ENCODE data around the gene SDHC. TPM values are rescaled to one million over a fixed set of nuclear protein-coding genes. Genes with fewer than 3 reads are reported as not detected.

Gene SDHC, protein sequence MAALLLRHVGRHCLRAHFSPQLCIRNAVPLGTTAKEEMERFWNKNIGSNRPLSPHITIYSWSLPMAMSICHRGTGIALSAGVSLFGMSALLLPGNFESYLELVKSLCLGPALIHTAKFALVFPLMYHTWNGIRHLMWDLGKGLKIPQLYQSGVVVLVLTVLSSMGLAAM
- 20.1 and 34.2 TPM in 2 replicates for total RNA-seq

DNA sequence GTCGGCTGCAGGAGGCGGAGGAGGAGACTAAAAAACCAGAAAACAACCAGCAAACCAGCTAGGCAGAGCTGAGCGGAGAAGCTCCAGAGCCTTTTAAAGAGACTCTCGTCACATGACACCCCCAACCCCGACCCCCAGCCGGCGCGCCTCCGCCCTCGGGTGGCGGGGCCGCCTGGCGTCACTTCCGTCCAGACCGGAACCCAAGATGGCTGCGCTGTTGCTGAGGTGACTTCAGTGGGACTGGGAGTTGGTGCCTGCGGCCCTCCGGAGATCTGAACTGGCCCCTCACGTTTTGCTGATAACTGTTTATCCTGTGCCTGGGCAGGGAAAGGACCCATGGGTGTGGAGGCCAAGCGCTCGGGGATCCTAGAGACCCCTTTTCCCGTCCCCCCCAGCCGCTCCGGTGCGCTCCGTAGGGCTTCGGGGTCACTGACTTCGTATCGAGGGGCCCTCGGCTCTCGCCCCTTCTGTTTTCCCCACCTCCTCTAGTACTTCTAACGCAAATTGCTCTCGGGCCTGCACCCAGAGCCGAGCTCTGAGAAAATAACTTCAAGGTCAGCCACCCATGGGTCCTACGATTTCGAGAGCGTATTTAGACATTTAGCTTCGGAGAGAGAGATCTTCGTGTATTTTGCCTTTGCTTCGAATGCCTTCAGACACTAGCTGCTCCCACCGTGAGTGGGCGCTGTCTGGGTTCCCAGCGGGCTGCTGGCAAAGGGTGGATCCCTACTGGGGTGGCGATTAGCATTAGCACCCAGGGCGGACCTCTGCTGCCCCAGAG is at the start of gene SDHC:
Gene SDHC (plus strand): TSS at position 181 of the 781 bp plus-strand sequence. CDS start 25 bp downstream, at position 206.
- DNase-seq, result peak; percentile 94

DNA sequence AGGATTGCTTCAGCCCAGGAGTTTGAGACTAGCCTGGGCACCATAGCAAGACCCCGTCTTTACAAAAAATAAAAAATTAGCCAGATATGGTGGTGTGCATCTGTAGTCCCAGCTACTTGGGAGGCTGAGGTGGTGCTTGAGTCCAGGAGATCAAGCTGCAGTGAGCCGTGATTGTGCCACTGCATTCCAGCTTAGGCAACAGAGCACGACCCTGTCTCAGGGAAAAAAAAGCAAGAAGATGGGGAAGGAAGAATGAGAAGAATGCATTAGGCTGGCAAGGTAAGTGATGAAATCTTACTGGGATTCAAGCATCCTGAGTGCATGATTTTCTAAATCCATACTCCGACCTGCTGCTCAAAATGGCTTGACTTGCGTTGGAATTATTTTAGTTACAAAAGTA is 48.9 kb upstream of the SDHC start:
- DNase-seq, result no peak

DNA sequence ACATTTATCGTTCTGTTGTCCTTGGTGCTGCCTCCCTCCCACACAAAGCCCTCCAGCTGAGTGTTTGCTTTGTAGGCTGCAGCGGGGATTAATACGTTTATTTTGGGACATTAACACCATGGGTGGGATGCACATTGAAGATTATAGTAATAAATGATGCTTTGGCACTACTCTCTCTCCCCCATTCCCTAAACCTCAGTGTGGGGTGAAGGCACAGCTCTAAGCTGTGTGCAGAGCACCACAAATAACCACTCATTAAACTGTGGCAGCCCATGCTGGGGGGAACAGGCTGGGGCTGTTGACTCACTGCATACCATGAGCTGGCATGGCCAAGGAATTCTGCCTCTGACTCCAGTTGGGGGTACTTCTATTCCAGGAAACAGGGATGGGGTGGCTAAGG is 48.0 kb upstream of the SDHC start:
- DNase-seq, result no peak

DNA sequence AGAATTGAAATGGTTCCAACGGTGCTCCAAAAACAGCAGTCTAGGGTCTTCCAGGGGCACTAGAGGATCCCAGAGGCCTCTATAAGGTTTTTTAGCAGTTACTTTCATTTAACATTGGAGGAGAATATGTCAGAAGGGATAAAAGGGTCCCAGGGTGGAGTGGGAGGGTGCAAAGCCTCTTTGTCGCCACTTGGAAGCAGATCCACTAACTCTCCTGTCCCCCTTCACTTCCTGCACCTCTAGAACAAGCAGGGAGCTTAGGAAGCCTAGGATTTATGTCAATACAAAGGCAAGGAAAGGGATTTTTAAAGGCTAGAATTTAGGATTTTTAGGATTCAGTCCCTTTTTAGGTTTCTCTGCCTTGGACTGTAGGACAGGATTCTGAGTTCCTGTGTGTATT is 47.3 kb upstream of the SDHC start:
- no peak for DNase-seq

DNA sequence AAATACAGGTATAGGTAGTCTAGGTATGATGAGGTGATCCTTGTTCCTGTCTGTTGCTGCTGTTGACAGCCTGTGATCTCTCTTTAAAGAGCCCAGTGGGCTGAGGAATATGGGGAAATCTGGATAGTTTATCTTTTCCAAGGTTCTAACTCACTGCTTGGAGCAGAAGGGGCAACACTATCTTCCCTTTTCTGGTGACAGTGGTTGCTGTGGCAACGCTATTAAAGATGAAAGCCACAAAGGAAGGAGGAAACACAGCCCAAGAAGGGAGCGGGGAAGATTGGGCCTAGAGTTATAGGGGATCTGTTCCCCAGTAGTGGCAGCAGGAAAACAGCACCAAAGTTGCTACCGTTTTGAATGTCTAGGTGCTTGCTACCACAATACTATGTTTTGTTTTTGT is 46.9 kb upstream of the SDHC start:
- DNase-seq, result no peak

DNA sequence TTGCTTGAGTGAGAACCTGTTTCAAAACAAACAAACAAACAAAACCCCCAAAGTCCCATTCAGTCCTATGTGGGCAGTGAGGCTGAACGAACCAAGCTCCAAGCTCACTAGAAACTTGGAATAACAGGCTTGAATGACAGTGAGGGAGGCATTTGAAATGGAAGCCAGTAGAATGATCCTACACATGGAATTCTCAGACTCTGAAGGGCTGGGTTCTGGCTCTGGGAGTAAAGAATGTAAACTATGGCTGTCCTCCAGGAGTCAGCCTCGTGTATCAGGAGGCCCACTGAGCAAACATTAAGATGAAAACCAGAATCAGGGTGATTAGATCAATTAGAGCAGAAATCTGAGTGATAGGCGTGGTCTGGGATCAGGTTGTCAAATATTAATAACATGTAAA is 40.8 kb upstream of the SDHC start:
- DNase-seq, result no peak

DNA sequence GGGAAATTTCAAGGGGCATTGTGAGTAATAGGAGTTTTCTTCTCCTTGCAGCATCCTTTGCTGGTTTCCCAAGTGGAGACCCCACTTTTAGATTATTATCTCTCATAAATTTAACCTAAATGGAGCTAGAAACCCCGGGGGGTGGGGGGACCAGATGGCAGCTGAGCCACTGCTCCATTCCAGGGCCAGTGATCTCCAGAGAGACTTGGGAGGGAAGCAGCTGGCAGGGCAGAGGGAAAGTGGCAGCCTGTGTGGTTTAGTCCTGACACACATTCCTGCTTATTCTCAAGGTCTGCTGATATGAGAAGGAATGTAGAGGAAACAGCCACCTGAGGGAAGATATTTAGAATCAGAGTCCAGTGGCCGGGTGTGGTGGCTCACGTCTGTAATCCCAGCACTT is 39.3 kb upstream of the SDHC start:
- no peak for DNase-seq

DNA sequence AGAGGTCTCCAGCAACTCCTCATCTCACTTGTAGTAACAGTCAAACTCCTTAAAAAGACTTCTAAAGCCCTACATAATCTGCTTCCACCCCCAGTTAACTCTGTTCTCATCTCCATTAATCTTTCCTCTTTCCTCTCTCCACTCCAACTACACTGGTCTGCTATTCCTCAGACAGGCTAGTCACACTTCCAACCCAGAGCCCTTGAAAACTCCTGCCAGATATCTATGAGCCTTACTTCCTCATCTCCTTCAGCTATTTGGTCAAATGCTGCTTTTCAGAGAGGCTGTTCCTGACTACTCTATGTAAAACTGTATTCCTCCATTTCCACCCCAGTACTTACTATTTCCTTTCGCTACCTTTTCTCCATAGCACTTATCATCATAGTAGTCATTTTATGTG is 31.2 kb upstream of the SDHC start:
- DNase-seq, result no peak

DNA sequence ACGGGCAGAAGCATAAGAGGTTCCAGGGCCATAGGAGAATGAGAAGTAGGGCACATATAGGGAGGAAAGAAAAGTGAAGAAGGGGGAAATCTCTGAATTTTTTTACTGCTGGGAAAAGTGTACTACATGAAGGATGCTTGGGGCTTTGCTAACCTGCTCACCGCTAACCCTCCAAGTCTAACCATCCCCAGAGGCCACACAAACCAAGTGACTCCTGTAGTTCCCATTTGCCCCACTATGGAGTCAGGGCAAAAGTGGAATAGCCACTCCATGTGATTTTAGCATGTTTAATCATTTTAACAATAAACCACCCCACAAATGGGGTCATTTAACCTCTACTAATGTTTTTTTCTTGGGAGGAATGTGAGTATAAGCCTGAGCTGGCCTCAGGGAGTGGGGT is 29.1 kb upstream of the SDHC start:
- DNase-seq, result no peak

DNA sequence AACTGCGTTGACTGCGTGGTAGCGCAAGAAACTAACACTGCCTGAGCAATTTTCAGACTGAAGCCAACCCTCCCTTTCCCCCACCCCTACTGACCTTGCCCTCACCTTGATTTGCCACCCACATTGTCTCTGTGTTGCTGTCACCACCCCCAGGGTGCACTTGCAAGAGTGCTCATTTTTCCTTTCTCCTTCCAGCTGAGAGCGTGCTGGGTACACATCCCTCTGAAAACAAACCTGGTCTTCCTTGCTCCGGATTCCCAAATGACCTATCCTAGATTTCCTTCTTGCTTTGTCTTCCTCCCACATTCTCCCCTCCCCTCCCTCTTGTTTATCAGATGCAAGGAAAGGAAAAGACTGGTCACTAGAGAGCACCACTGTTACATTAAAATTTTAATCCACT is 28.7 kb upstream of the SDHC start:
- DNase-seq, result no peak

DNA sequence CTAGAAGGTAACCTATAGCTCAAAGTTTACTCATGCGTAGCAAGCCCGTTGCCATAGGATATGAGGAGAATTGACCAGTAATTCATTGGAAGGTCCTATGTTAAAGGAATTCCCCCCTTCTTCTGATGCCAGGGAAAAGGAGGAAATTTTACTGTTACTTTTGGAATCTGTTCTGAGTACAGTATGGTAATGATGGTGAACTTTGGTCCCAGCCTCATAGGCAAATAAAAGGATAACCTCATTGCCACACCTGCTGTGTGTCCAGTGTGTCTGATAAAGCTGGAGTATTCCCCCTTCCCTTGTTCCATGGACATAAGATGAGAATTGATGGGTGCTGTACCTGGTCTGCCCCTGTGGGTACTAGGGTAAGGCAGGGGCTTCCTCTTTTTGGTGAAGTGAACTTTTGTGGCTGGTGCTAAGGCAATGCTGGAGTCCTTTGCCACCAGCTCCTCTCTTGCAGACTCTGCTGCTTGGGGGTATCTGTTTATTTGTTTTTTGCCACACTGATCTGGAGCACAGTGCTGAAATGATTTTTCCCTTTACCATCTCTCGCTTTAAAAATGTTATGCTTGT is 26.6 kb upstream of the SDHC start:
- DNase-seq, result no peak

DNA sequence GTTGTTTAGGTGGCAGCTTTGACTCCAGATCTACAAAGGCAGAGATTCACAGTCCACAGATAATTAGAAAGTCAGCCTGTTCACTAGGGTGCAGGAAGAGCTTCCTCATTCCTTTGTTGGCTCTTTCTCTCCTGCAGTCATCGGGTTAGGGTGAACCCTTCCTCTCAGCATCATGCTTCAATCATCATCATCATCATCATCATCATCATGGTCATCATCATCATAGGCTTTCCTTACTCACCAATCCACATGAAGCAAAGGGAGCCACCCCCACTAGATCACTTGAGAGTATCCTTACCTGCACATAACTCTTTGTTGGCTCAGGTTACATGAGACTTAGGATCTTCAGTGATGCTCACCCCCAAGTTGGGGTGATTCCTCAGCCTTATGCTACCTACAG is 23.4 kb upstream of the SDHC start:
- no peak for DNase-seq

DNA sequence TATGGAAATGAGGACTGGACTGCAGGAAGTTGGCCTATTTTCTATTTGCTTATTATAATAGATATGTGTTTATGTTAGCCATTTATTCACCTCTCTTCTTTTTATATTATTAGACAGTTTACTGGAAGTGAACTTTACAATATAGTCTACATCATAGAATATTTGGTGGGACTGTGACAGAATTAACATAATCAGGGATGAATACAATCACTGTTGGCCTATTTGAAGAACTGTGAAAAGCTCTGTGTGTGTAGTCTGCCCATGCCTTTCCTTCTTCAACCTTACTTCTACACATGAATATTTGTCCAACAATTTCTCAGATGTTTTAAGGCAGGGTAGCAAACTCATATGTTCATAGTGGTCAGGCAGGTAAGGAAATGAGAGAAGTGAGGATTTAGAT is 16.8 kb upstream of the SDHC start:
- no peak for DNase-seq

DNA sequence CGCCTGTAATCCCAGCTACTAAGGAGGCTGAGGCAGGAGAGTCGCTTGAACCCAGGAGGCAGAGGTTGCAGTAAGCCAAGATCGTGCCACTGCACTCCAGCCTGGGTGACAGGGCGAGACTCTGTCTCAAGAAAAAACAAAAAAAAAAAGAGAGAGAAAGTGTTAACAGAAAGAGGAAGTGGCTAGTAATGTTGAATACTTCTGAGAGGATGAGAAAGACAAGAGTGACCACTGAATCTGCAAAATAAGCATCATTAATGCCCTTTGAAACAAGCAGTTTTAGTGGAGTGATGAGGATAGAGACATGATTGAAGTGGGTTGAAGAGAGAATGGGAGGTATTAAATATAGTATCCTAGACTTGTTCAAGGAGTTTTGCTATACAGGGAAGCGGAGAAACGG is 16.1 kb upstream of the SDHC start:
- DNase-seq, result no peak

DNA sequence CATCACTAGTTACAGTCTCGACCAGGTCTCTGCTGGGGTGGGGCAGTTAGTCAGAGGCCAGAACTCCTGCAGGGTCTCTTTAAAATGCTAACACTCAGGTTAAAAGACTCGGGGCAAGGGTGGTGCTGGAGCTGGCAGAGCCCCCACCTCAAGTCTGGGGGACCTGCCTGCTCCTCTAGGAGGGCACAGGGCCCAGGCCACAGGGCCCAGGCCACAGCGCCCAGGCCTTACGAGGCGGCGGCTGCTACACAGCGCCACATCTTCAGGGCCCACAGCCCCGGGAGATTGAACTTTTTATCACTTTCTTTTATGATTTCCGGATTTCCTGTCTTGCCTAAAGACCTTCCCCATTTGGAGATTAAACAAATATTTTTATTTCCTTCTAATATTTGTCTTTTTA is 14.8 kb upstream of the SDHC start:
- no peak for DNase-seq

DNA sequence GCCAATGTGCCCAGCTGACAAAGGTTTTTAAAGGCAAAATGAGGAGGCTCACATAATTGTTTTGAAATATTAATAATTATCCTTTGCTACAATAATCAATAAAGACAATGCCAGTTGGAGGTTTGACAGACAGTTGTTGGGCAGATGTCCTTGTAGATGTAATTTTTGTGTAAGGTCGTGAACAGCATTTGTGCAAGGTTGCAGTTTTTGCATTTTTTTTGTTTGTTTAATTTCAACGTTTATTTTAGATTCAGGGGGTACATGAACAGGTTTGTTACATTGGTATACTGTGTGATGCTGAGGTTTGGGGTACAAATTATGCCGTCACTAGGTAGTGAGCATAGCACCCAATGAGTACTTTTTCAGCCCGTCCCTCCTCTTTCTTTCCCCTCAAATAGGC is 13.7 kb upstream of the SDHC start:
- no peak for DNase-seq

DNA sequence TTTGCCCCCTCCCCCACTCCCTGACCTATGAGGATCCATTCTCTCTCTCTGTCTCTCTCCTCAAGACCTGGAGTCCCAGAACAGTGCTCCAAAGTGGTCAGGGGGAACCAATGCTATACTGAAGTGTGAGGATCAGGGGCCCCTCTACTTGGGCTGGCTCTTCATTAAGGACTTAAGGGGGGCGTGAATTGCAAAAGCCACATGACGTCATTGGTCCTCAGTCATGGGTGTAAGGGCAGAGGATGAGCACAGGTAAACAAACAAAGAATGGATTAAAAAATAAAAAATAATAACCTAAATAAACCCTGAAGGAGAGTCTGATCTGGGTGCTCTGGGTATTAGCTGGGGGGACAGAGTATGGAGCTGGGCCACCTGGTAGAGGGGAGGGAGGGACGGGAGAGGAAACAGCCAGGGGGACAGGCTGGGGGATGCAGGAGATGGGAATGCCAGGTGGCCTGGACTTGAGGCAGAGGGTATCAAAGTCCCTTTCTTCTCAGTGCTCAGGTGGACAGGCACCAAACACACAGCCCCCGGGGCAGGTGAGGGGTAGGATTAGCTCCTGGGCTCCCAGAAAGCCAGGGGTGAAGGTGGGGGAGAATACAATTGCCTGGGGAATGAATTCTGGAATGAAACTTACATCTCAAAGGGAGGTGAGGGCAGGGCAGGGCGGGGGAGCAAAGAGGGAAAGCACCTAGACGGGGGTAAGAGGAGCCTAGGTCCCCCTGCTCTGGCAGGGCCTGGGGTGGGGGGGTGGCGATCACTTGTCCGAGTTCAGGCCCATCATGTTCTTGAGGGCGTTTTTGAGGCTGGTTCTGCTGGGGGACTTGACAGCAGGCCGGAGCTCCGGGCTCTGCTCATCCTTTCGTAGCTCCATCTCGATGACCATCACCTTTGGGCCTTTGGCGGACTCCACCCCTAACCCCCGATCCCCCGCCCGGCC is 9.0 kb upstream of the SDHC start:
- no peak for DNase-seq

DNA sequence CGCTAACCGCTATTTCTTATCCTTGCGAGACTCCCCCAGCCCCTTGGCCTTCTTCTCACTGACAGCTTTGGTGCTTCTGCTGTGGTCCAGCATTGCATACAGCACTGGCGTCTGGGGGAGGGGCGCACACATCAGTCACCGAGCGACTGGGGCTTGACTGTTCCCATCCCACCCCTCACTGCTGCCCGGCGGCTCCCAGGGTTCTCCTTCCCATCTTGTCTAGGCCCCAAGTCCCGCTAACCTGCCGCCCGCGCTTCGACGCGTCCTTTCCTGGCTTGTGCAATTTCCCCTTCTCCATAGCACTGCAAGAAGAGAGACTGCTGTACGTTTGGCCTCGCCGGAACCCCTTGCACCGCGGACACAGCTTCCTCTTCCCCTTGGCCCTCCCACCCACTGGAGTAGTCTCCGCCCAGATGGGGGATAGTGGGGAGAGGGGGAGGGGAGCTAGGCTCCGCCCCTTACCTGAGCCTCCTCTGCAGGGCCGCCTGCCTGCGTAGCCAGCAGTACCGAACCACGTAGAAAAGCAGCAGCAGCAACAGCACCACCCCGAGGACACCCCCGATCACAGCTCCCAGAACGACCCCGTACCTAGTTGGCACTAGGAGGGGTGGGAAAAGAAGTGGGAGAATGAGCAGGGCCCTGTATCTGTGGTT is 8.2 kb upstream of the SDHC start:
- DNase-seq, result peak; percentile 61

DNA sequence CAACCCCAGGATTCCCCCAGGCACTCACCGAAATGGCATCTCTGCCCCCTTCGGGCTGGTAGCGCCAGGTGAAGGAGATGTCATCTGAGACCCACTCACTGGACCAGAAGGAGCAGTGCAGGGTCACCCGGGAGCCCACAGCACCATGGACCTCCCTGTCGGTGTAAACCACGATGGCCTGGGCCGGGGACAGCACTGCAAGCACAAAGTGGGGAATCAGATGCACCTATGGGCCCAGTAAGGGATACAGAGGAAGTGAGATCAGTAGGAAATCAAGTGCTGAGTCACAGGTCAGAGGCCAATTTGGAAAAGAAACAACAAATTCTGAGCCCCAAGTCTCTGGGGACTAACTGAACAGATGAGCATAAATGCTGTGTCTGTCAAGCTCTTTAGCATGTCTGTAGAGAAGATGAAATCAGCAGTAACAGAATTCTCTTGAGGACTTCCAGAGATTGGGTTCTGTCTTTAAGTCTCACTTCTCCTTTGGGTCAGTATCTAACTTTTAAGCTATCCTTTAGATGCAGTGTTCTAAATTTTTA is 6.9 kb upstream of the SDHC start:
- peak; percentile 54 for DNase-seq

DNA sequence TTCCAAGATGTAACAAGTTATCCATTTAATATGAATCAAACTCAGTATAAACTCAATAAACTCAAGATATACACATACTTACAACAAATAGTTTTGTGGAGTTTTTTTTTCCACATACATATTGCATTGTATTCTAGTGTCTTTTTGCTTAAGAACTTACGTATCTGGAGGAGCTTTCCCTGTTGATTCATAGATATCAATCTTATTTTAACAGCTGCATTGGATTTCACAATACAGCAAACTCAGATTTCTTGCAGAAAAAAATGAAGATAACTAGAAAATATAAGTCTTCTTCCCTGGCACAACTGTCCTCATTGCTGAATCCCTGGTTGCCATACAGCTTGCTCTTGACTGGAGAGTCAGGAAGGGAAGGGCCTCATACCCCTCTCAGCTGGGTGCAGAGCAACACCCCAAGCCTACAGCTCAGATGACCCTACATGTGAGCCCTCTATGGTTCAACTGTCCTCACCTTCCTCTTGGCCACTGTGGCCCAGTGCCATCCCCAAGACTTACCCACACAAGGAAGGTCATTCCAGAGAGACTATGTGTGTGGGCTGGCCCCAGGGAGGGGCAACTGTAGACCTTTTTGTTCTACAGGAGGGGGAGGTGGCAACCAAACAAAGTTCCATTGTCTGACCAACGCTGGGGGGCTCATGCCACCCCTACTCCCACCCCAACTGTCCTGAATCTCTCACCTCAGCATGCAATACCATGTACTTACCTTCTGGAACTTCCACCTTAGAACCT is 6.1 kb upstream of the SDHC start:
- DNase-seq, result no peak

DNA sequence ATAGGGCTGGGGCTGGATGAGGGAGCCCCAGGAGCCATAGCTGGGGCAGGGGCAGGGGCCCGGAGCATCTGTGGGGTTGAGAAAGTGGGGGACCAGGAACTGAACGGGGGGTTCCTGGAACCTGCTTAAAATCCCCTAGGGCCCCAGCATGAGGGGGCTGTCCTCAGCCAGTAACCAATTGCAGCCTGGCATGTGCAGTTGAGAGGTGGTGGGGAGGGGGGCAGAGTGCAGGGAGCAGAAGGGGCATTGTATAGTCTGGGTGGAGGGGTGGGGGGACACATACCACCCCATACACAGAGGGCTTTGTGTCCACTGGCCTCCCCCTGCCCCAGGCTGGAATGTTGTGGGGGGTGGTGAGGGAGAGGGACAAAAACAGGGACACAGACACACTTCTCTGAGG is 4.3 kb upstream of the SDHC start, which contains the start of gene MPZ:
Gene MPZ (minus strand): TSS at position 101 of the 400 bp plus-strand sequence. CDS start 63 bp downstream, at position 38.
- DNase-seq, result no peak
